ENCODE measurements around the gene SRD5A1.

The SRD5A1 gene

DNA sequence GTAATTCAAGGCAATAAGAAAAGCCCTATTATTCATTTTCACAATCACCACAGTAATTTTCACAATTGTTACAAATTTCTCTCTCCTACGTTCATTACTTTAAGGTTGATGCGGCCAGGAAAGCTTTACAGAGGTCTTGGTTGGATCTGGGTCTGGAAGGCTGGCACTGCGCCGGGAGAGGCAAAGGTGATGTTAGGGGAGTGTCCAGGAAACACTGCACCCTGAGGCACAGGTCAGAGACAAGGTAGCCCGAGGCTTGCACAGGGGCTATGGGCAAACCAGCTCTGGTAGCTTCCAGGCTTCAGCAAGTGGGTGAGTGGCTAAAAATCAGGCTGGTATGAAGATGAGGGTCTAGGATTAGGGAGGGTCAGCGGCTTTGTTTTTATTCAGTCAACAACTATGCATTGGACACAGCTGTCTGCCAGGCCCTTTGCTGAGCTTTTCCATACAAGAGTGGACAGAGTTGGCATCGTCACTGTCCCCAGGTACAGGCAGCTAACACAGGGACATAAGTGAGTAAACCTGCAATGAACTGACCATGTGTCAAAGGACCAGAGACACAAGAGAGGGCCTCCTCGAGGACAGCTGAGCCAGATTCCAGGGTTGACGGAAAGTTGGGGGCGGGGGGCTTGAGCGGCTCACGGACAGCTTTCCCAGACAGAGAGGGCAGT lies 67.6 kb downstream of the SRD5A1 start:
- no peaks in the 10 kb centered on the region for H3K9me3 ChIP-seq
- intact Hi-C loops (cut with DNase I; ENCODE audit: low total_unique reads): no loop called here
- H3K27me3 ChIP-seq: no peaks in the 10 kb centered on the region

DNA sequence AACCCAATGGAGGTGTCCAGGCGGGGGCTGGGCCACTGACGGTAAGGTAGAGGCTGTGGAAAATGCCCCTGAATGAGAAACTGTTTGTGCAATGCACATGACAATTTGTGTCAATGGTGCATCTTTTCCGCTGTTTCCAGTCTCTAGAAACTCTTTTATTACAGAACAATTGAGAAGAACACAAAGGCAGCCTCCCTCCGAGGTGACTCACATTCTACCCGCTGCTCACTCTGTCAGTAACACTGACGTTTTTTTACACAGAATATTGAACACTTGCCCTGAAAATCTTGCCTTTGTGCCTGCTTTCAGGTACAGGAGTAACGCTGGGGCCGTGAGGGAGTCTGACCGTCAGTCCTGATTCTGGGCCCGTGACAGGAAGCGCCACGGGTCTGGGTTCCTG lies 68.3 kb downstream of the SRD5A1 start:
- peaks cover 0 to 30% (median 17%) of the 10 kb centered on the region in 4 donors for H3K4me1 ChIP-seq
- no peak overlapping the region for H3K27ac ChIP-seq
- no peaks in the 10 kb centered on the region for H3K9me3 ChIP-seq
- no peaks in the 10 kb centered on the region for H3K27me3 ChIP-seq
- intact Hi-C loops (cut with DNase I; ENCODE audit: low total_unique reads): no loop called here
- H3K4me3 ChIP-seq: no peak overlapping the region
- no peaks in the 10 kb centered on the region for H3K36me3 ChIP-seq
- TF ChIP-seq, protein P1, sequence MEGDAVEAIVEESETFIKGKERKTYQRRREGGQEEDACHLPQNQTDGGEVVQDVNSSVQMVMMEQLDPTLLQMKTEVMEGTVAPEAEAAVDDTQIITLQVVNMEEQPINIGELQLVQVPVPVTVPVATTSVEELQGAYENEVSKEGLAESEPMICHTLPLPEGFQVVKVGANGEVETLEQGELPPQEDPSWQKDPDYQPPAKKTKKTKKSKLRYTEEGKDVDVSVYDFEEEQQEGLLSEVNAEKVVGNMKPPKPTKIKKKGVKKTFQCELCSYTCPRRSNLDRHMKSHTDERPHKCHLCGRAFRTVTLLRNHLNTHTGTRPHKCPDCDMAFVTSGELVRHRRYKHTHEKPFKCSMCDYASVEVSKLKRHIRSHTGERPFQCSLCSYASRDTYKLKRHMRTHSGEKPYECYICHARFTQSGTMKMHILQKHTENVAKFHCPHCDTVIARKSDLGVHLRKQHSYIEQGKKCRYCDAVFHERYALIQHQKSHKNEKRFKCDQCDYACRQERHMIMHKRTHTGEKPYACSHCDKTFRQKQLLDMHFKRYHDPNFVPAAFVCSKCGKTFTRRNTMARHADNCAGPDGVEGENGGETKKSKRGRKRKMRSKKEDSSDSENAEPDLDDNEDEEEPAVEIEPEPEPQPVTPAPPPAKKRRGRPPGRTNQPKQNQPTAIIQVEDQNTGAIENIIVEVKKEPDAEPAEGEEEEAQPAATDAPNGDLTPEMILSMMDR (IDR thresholded peaks at IDR 0.05): no peak
- no peak for DNase-seq

More for the DNA sequence above, 67.6 kb downstream of the SRD5A1 start:
- peaks cover 0 to 26% (median 17%) of the 10 kb centered on the region in 4 donors for H3K4me1 ChIP-seq
- no peak overlapping the region for H3K4me3 ChIP-seq
- no peak for DNase-seq
- H3K36me3 ChIP-seq: no peaks in the 10 kb centered on the region
- TF ChIP-seq, protein P1 (IDR thresholded peaks at IDR 0.05): no peak
- H3K27ac ChIP-seq: no peak overlapping the region

DNA sequence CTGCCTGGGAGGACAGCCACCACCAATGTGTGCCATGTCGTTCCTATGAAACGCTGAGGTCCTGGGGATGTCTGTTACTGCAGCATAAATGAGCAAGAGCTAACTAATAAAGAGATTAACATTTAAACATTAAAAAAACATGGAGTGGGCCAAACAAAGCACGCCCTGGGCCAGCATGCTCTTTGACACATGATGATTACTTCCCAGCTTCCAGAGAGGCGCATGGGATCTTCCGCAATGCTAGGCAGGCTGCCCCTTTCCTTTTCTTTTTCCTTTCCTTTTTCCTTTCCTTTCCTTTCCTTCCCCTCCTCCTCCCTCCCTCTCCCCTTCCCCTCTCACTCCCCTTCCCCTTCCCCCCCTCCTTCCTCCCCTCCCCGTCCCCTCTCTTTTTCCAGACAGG lies 69.4 kb downstream of the SRD5A1 start:
- peaks cover 0 to 30% (median 17%) of the 10 kb centered on the region in 4 donors for H3K4me1 ChIP-seq
- H3K36me3 ChIP-seq: no peaks in the 10 kb centered on the region
- TF ChIP-seq, protein P1 (IDR thresholded peaks at IDR 0.05): no peak
- H3K27me3 ChIP-seq: no peaks in the 10 kb centered on the region
- no peak overlapping the region for H3K27ac ChIP-seq
- intact Hi-C loops (cut with DNase I; ENCODE audit: low total_unique reads): no loop called here
- H3K4me3 ChIP-seq: no peak overlapping the region
- no peaks in the 10 kb centered on the region for H3K9me3 ChIP-seq
- DNase-seq: no peak

DNA sequence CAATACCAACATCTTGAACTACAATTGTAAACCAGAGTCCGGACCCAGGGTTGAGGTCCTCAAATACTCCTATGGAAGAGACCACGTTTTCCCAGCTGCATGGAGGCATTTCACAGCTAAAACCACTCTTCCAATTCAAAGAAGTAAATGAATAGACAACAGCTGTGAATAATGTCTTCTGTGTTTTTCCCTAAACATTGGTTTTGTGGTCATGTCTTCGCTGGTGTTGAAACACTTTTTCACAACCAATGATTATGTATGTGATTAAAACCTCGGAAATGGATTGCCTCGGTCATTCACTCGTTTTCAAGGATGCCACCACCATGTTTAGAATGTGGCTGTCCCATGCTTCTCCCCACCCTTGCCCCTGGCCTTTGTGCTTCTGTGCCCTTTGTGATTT lies 70.6 kb downstream of the SRD5A1 start:
- H3K27ac ChIP-seq: peak overlapping the region; percentile 69 to 85
- H3K27me3 ChIP-seq: no peaks in the 10 kb centered on the region
- H3K4me1 ChIP-seq: peaks cover 0 to 30% (median 17%) of the 10 kb centered on the region in 4 donors

DNA sequence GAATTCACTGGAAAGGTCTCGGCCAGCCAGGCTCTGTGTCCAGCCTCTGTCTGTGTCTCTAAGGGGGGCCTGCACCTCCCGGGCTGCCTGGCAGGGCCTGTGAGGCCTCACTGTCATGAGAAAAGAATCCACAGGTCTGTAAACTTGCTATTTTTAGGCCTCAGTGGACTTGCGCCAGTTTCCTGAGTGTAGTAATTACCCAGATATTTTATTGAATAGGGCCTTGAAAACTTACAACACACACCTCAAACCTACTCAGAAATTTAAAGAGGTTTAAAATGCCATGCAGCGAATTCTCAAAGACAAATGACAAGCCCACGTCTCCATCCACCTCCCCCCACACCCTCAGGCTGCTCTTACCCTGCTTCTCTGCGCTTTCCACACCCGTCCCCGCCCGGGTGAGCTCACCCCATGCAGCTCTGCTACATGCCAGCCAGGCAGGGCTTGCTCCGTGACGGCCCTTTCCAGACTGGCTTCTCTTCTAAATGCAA lies 71.2 kb downstream of the SRD5A1 start:
- H3K4me3 ChIP-seq: no peak overlapping the region

More for the DNA sequence above, 70.6 kb downstream of the SRD5A1 start:
- no peak overlapping the region for H3K4me3 ChIP-seq
- no peak for DNase-seq
- TF ChIP-seq, protein P1 (IDR thresholded peaks at IDR 0.05): no peak
- H3K9me3 ChIP-seq: no peaks in the 10 kb centered on the region
- intact Hi-C loops (cut with DNase I; ENCODE audit: low total_unique reads): no loop called here
- no peaks in the 10 kb centered on the region for H3K36me3 ChIP-seq

More for the DNA sequence above, 71.2 kb downstream of the SRD5A1 start:
- H3K27ac ChIP-seq: peak overlapping the region; percentile 69 to 85
- TF ChIP-seq, protein P1 (IDR thresholded peaks at IDR 0.05): no peak
- H3K9me3 ChIP-seq: no peaks in the 10 kb centered on the region
- peaks cover 0 to 30% (median 17%) of the 10 kb centered on the region in 4 donors for H3K4me1 ChIP-seq
- no peaks in the 10 kb centered on the region for H3K27me3 ChIP-seq
- DNase-seq: peak in 1 of 2 donors; percentile 81
- intact Hi-C loops (cut with DNase I; ENCODE audit: low total_unique reads): no loop called here
- H3K36me3 ChIP-seq: no peaks in the 10 kb centered on the region

Data from tibial artery (tissue), 4 donors.